IMR-90 (cell line): ENCODE results near the gene TYSND1. TPM values are rescaled to one million over a fixed set of nuclear protein-coding genes. Genes with fewer than 3 reads are reported as not detected.

Source experiments
- ATAC-seq: fragments of 200-7000 bp; cut with Tn5 transposase; 2 replicates; pipeline ENCODE4 v1.9.1; 2020; ENCODE audit warnings: low read depth, mild to moderate bottlenecking, moderate library complexity
- BruUV-seq: library from RNA; stranded (reverse); fragments of 400-500 nt; replicated peaks from 2 replicates; lab custom pipeline; 2021; lab: Mats Ljungman, UMichigan
- CTCF ChIA-PET: fragments of 300-600 bp; formaldehyde crosslinking; extraction: SDS; loops from one replicate; lab custom pipeline; 2021; ENCODE audit warnings: antibody characterized with exemption; lab: Yijun Ruan, JAX
- POLR2A ChIA-PET: fragments of 300-600 bp; sonication (Branson Sonifier 250); formaldehyde crosslinking; loops from one replicate; lab custom pipeline; 2022; ENCODE audit warnings: antibody characterized with exemption; ENCODE audit not compliant: unreplicated experiment; lab: Charles Lee
- DNase-seq: peaks from one replicate; pipeline ENCODE4 v3.0.0; 2013
- H2AFZ ChIP-seq: replicated peaks from 2 replicates; pipeline ENCODE3; 2013; ENCODE audit warnings: low read length, mild to moderate bottlenecking; ENCODE audit not compliant: poor library complexity
- H2AK5ac ChIP-seq: 2 replicates; pipeline ENCODE4 v1.6.1; 2013; ENCODE audit warnings: low read depth, low read length, inconsistent platforms
- H2AK9ac ChIP-seq: replicated peaks from 2 replicates; pipeline ENCODE3; 2013; ENCODE audit warnings: mild to moderate bottlenecking, low read depth, low read length, moderate library complexity; ENCODE audit not compliant: poor library complexity
- H2BK120ac ChIP-seq: 2 replicates; pipeline ENCODE4 v1.6.1; 2013; ENCODE audit warnings: low read depth, low read length, inconsistent platforms
- H2BK15ac ChIP-seq: 3 replicates; pipeline ENCODE4 v1.6.1; 2013; ENCODE audit warnings: low read depth, low read length, inconsistent platforms
- H2BK20ac ChIP-seq: 2 replicates; pipeline ENCODE4 v1.6.1; 2013; ENCODE audit warnings: low read depth, mild to moderate bottlenecking, inconsistent platforms, low read length, moderate library complexity
- H2BK5ac ChIP-seq: 2 replicates; pipeline ENCODE4 v1.6.1; 2013; ENCODE audit warnings: mild to moderate bottlenecking, low read depth, low read length, inconsistent platforms; ENCODE audit not compliant: poor library complexity, severe bottlenecking
- H3K14ac ChIP-seq: replicated peaks from 2 replicates; pipeline ENCODE4 v1.6.1; 2013; ENCODE audit warnings: low read depth, low read length, inconsistent platforms
- H3K18ac ChIP-seq: 2 replicates; pipeline ENCODE4 v1.6.1; 2013; ENCODE audit warnings: low read depth, low read length, control low read depth
- H3K23ac ChIP-seq: 2 replicates; pipeline ENCODE4 v1.6.1; 2013; ENCODE audit warnings: low read depth, low read length, inconsistent platforms
- H3K27ac ChIP-seq: 2 replicates; pipeline ENCODE4 v1.5.1; 2013; ENCODE audit warnings: mild to moderate bottlenecking, control low read depth, low read length; ENCODE audit not compliant: insufficient read depth
- H3K27me3 ChIP-seq: 2 replicates; pipeline ENCODE4 v1.6.1; 2013; ENCODE audit warnings: low read length; ENCODE audit not compliant: control insufficient read depth, insufficient read depth
- H3K36me3 ChIP-seq: 2 replicates; pipeline ENCODE4 v1.6.1; 2013; ENCODE audit warnings: low read length, mixed read lengths; ENCODE audit not compliant: control insufficient read depth, insufficient read depth
- H3K4ac ChIP-seq: 2 replicates; pipeline ENCODE4 v1.6.1; 2013; ENCODE audit warnings: low read depth, low read length, inconsistent platforms
- H3K4me1 ChIP-seq: 2 replicates; pipeline ENCODE4 v1.6.1; 2013; ENCODE audit warnings: low read length, mixed read lengths; ENCODE audit not compliant: control insufficient read depth, insufficient read depth
- H3K4me2 ChIP-seq: 2 replicates; pipeline ENCODE4 v1.6.1; 2013; ENCODE audit warnings: low read depth, mild to moderate bottlenecking, control low read depth, low read length, moderate library complexity
- H3K4me3 ChIP-seq: 2 replicates; pipeline ENCODE4 v1.5.1; 2013; ENCODE audit warnings: low read depth, mild to moderate bottlenecking, control low read depth, low read length, moderate library complexity; ENCODE audit not compliant: insufficient read depth
- H3K56ac ChIP-seq: 2 replicates; pipeline ENCODE4 v1.6.1; 2013; ENCODE audit warnings: low read length, inconsistent platforms; ENCODE audit not compliant: insufficient read depth; ENCODE audit errors: extremely low read depth
- H3K79me1 ChIP-seq, 2 experiments: 2 replicates each; pipeline ENCODE4 v1.6.1; 2013; ENCODE audit warnings: low read length in 2 of 2, inconsistent platforms in 1 of 2, low read depth in 1 of 2
- H3K9ac ChIP-seq: 2 replicates; pipeline ENCODE4 v1.6.1; 2013; ENCODE audit warnings: low read depth, low read length, control low read depth
- H3K9me1 ChIP-seq: 2 replicates; pipeline ENCODE4 v1.6.1; 2013; ENCODE audit warnings: low read length, inconsistent platforms; ENCODE audit not compliant: insufficient read depth
- H3K9me3 ChIP-seq: 2 replicates; pipeline ENCODE4 v1.6.1; 2013; ENCODE audit warnings: low read length; ENCODE audit not compliant: control insufficient read depth, insufficient read depth
- H4K20me1 ChIP-seq: 2 replicates; pipeline ENCODE4 v1.6.1; 2013; ENCODE audit warnings: low read length, inconsistent platforms; ENCODE audit not compliant: insufficient read depth
- H4K5ac ChIP-seq: 2 replicates; pipeline ENCODE4 v1.6.1; 2013; ENCODE audit warnings: mild to moderate bottlenecking, low read depth, low read length, control low read depth
- H4K8ac ChIP-seq, 2 experiments: 2 replicates each; pipeline ENCODE4 v1.6.1; 2013; ENCODE audit warnings: low read depth in 2 of 2, low read length in 2 of 2, control low read depth in 1 of 2, inconsistent platforms in 1 of 2
- H4K91ac ChIP-seq: 2 replicates; pipeline ENCODE4 v1.6.1; 2013; ENCODE audit warnings: low read depth, low read length, inconsistent platforms; ENCODE audit not compliant: insufficient read depth
- BHLHE40 ChIP-seq: fragments of 150-350 bp; IDR thresholded peaks from 2 replicates; pipeline ENCODE4 v1.6.1; 2016; ENCODE audit warnings: mild to moderate bottlenecking, low read depth, low read length
- CEBPB ChIP-seq: IDR thresholded peaks from 2 replicates; pipeline ENCODE4 v1.6.1; 2012; ENCODE audit warnings: low read depth, low read length, improper control_type of control experiment
- CHD1 ChIP-seq: IDR thresholded peaks from 2 replicates; pipeline ENCODE4 v1.6.1; 2012; ENCODE audit warnings: low read depth, low read length, improper control_type of control experiment
- CTCF ChIP-seq: conservative IDR thresholded peaks from 2 replicates; pipeline ENCODE4 v1.5.1; 2012; ENCODE audit warnings: mild to moderate bottlenecking, low read depth, low read length, improper control_type of control experiment
- ELK1 ChIP-seq: fragments of 150-350 bp; IDR thresholded peaks from 2 replicates; pipeline ENCODE4 v1.6.1; 2016; ENCODE audit warnings: low read depth, mild to moderate bottlenecking, low read length, moderate library complexity, borderline replicate concordance
- FOS ChIP-seq: fragments of 150-350 bp; IDR thresholded peaks from 2 replicates; pipeline ENCODE4 v1.6.1; 2016; ENCODE audit warnings: low read depth, low read length
- MAFK ChIP-seq: IDR thresholded peaks from 2 replicates; pipeline ENCODE4 v1.6.1; 2012; ENCODE audit warnings: low read depth, low read length, improper control_type of control experiment
- MAZ ChIP-seq: IDR thresholded peaks from 2 replicates; pipeline ENCODE4 v1.6.1; 2012; ENCODE audit warnings: low read depth, mild to moderate bottlenecking, low read length, improper control_type of control experiment, moderate library complexity, borderline replicate concordance
- MXI1 ChIP-seq: IDR thresholded peaks from 2 replicates; pipeline ENCODE4 v1.6.1; 2012; ENCODE audit warnings: low read depth, mild to moderate bottlenecking, low read length, moderate library complexity, borderline replicate concordance
- NFE2L2 ChIP-seq: fragments of 150-350 bp; IDR thresholded peaks from 2 replicates; pipeline ENCODE4 v1.6.1; 2016; ENCODE audit warnings: low read depth, mild to moderate bottlenecking, low read length
- POLR2A ChIP-seq: IDR thresholded peaks from 2 replicates; pipeline ENCODE4 v1.6.1; 2012; ENCODE audit warnings: mild to moderate bottlenecking, low read depth, low read length
- RAD21 ChIP-seq: IDR thresholded peaks from 2 replicates; pipeline ENCODE4 v1.6.1; 2012; ENCODE audit warnings: low read length, improper control_type of control experiment
- RFX5 ChIP-seq: IDR thresholded peaks from 2 replicates; pipeline ENCODE4 v1.8.0; 2012; ENCODE audit warnings: low read depth, mild to moderate bottlenecking, low read length, moderate library complexity
- SMC3 ChIP-seq: fragments of 150-350 bp; IDR thresholded peaks from 2 replicates; pipeline ENCODE4 v1.6.1; 2016; ENCODE audit warnings: low read depth, mild to moderate bottlenecking, antibody characterized with exemption, low read length, moderate library complexity
- USF2 ChIP-seq: fragments of 150-350 bp; IDR thresholded peaks from 2 replicates; pipeline ENCODE4 v1.6.1; 2017; ENCODE audit warnings: mild to moderate bottlenecking, antibody characterized with exemption, low read length, low read depth
- WGBS, 2 experiments: methylation state at CpG; one replicate each; pipeline versions ENCODE4 v1.1.5 to v1.1.7; 2013; ENCODE audit warnings: missing lambda C conversion rate in 2 of 2; ENCODE audit not compliant: insufficient read length in 1 of 2; ENCODE audit errors: extremely low coverage in 2 of 2; 5-methylcytosine and 5-hydroxymethylcytosine counted together
- dilution Hi-C: fragments of 300-500 bp; cut with HindIII; formaldehyde crosslinking; loops from one replicate; pipeline ENCODE4 v1.14.3; 2018; ENCODE audit warnings: low sequenced_read_pairs; ENCODE audit not compliant: unreplicated experiment
- in situ Hi-C: fragments of 300-500 bp; cut with MboI; formaldehyde crosslinking; loops from 3 replicates; pipeline ENCODE4 v1.14.3; 2019; ENCODE audit warnings: low sequenced_read_pairs, inconsistent platforms, mixed read lengths
- intact Hi-C: fragments of 100-400 bp; cut with micrococcal nuclease; formaldehyde crosslinking; loops from 2 replicates; pipeline ENCODE4 v1.10.0; 2022
- polyA plus RNA-seq, 3 experiments: library from polyadenylated mRNA; depleted of rRNA; stranded (reverse); fragments of >200 nt; gene quantifications; 2 replicates each; pipeline ENCODE4 v1.2.3, GENCODE V29; 2012; ENCODE audit warnings: low replicate concordance in 1 of 3
- total RNA-seq: library from RNA; depleted of rRNA; stranded (reverse); fragments of >200 nt; gene quantifications from 2 replicates; pipeline ENCODE4 v1.2.3, GENCODE V29; 2012

The TYSND1 gene
- total and polyA plus RNA-seq, 2 of the 4 experiments (the other 2 are of a cell fraction) = 2.9 to 4.1 TPM

- Histone ChIP-seq H2BK15ac (no peak overlapping the region), H3K4ac (no peak overlapping the region), H3K4me1 (peaks cover 11% of the 10 kb centered on the region), H3K9ac (no peak overlapping the region), H2AFZ (no peak overlapping the region), H3K36me3 (peaks cover 15% of the 10 kb centered on the region), H2AK9ac (no peak overlapping the region), H3K79me1 (peaks cover 24 to 45% of the 10 kb centered on the region in 2 experiments), H4K91ac (no peak overlapping the region), H3K9me3 (0 out of 2 replicates have a peak, but pooled peaks cover 2% of the 10 kb centered on the region), H3K9me1 (peaks cover 15% of the 10 kb centered on the region), H3K27me3 (no peaks in the 10 kb centered on the region), H2BK120ac (no peak overlapping the region), H3K27ac (no peak overlapping the region), H3K14ac (no peak overlapping the region), H3K56ac (no peak overlapping the region), H3K4me2 (no peak overlapping the region), H4K8ac (no peak overlapping the region), H2AK5ac (no peak overlapping the region), H3K18ac (no peak overlapping the region), H4K5ac (no peak overlapping the region), H2BK5ac (no peak overlapping the region), H3K4me3 (no peak overlapping the region), H2BK20ac (no peak overlapping the region), H3K23ac (no peak overlapping the region), H4K20me1 (0 out of 2 replicates have a peak, but pooled peaks cover 7% of the 10 kb centered on the region)
- POLR2A ChIA-PET = no interaction called here
- DNase-seq (no peak), ATAC-seq (no peak)
- in situ Hi-C loops = no loop called here
- BruUV-seq = no TSS peak
- intact Hi-C loops = no loop called here
- dilution Hi-C loops = no loop called here
- WGBS, 2 experiments = 100% methylated on average over 4 of the region's 15 CpGs; no CpG with 5 or more reads in 1 of the 2 experiments
- CTCF ChIA-PET = interaction anchor here (2.9 kb wide), 1 partner anchor 11 kb away, joined by 12 read pairs; no protein-coding TSS in a partner anchor
- no peak for TF ChIP-seq CTCF
- TF ChIP-seq ELK1 = no peak
- no peak for TF ChIP-seq USF2
- no peak for TF ChIP-seq RAD21
- no peak for TF ChIP-seq MXI1
- TF ChIP-seq CHD1 = no peak
- no peak for TF ChIP-seq CEBPB
- no peak for TF ChIP-seq MAFK
- no peak for TF ChIP-seq FOS
- TF ChIP-seq POLR2A = no peak
- no peak for TF ChIP-seq SMC3
- TF ChIP-seq RFX5 = no peak
- TF ChIP-seq MAZ = no peak
- no peak for TF ChIP-seq BHLHE40
- no peak for TF ChIP-seq NFE2L2
These were observed 19.7 kb downstream of the TYSND1 start for GRCh38 chr10:70126700-70127395.
